Central memory CD8-positive, alpha-beta T cell (primary cell): ENCODE results near the gene MYNN.

Experiments used
- ATAC-seq: fragments of 150-1000 bp; cut with Tn5 transposase; replicated peaks from 2 replicates; pipeline ENCODE4 v1.10.0; 2022; ENCODE audit warnings: mild to moderate bottlenecking, moderate FRiP score, moderate number of reproducible peaks; ENCODE audit not compliant: poor library complexity, severe bottlenecking; ENCODE audit errors: extremely low read depth
- DNase-seq, 2 donors: peaks; one replicate each; pipeline ENCODE4 v3.0.0; 2021; ENCODE audit warnings: low spot score in 2 of 2
- H3K27ac Mint-ChIP-seq: one replicate; pipeline ENCODE4 v1.8.0; 2022; ENCODE audit warnings: low read depth, mild to moderate bottlenecking, moderate library complexity, mixed read lengths
- H3K27me3 Mint-ChIP-seq: one replicate; pipeline ENCODE4 v1.8.0; 2022; ENCODE audit warnings: mixed read lengths
- H3K36me3 Mint-ChIP-seq: one replicate; pipeline ENCODE4 v1.8.0; 2022; ENCODE audit warnings: mild to moderate bottlenecking, moderate library complexity, mixed read lengths; ENCODE audit not compliant: insufficient read depth
- H3K4me1 Mint-ChIP-seq: one replicate; pipeline ENCODE4 v1.8.0; 2022; ENCODE audit warnings: mixed read lengths
- H3K4me3 Mint-ChIP-seq: one replicate; pipeline ENCODE4 v1.8.0; 2022; ENCODE audit warnings: mild to moderate bottlenecking, moderate library complexity, mixed read lengths
- H3K9me3 Mint-ChIP-seq: one replicate; pipeline ENCODE4 v1.8.0; 2022; ENCODE audit warnings: mixed read lengths

MYNN gene

GRCh38 chr3:169818316-169818715, 45.1 kb downstream of the MYNN start:
- ATAC-seq = no peak
- Mint-ChIP-seq H3K36me3 (peaks cover 4% of the 10 kb centered on the region), H3K27ac (no peak overlapping the region), H3K4me3 (no peak overlapping the region), H3K4me1 (peaks cover 12% of the 10 kb centered on the region), H3K27me3 (peaks cover 67% of the 10 kb centered on the region), H3K9me3 (peaks cover 5% of the 10 kb centered on the region)
- no peak for DNase-seq

GRCh38 chr3:169822091-169822490, 48.9 kb downstream of the MYNN start:
- H3K27me3 Mint-ChIP-seq = peaks cover 70% of the 10 kb centered on the region
- peaks cover 2% of the 10 kb centered on the region for H3K36me3 Mint-ChIP-seq
- H3K9me3 Mint-ChIP-seq = no peaks in the 10 kb centered on the region
- no peak for DNase-seq
- H3K27ac Mint-ChIP-seq = no peak overlapping the region
- H3K4me1 Mint-ChIP-seq = no peaks in the 10 kb centered on the region
- ATAC-seq = no peak
- no peak overlapping the region for H3K4me3 Mint-ChIP-seq

- no peaks in the 10 kb centered on the region for H3K9me3 Mint-ChIP-seq
- no peak for ATAC-seq
- DNase-seq = no peak
- H3K4me3 Mint-ChIP-seq = no peak overlapping the region
- no peaks in the 10 kb centered on the region for H3K4me1 Mint-ChIP-seq
- no peak overlapping the region for H3K27ac Mint-ChIP-seq
- H3K27me3 Mint-ChIP-seq = peaks cover 66% of the 10 kb centered on the region
- H3K36me3 Mint-ChIP-seq = peaks cover 2% of the 10 kb centered on the region
Measured at GRCh38 chr3:169822540-169822939, 49.3 kb downstream of the MYNN start.

- no peak for DNase-seq
Measured at GRCh38 chr3:169822983-169823382, 49.8 kb downstream of the MYNN start.

GRCh38 chr3:169825316-169825715, 52.1 kb downstream of the MYNN start:
- peaks cover 2% of the 10 kb centered on the region for H3K36me3 Mint-ChIP-seq
- DNase-seq (no peak), ATAC-seq (no peak)
- H3K4me3 Mint-ChIP-seq = no peak overlapping the region
- no peaks in the 10 kb centered on the region for H3K9me3 Mint-ChIP-seq
- no peak overlapping the region for H3K27ac Mint-ChIP-seq
- H3K27me3 Mint-ChIP-seq = peaks cover 39% of the 10 kb centered on the region
- H3K4me1 Mint-ChIP-seq = no peaks in the 10 kb centered on the region

More at GRCh38 chr3:169822983-169823382, 49.8 kb downstream of the MYNN start:
- ATAC-seq = no peak
- H3K9me3 Mint-ChIP-seq = no peaks in the 10 kb centered on the region
- no peaks in the 10 kb centered on the region for H3K4me1 Mint-ChIP-seq
- H3K27ac Mint-ChIP-seq = no peak overlapping the region
- H3K36me3 Mint-ChIP-seq = peaks cover 2% of the 10 kb centered on the region
- H3K4me3 Mint-ChIP-seq = no peak overlapping the region
- H3K27me3 Mint-ChIP-seq = peaks cover 62% of the 10 kb centered on the region

GRCh38 chr3:169827712-169828111, 54.5 kb downstream of the MYNN start:
- H3K4me1 Mint-ChIP-seq = no peaks in the 10 kb centered on the region
- H3K36me3 Mint-ChIP-seq = peaks cover 2% of the 10 kb centered on the region
- no peak for ATAC-seq

GRCh38 chr3:169835533-169835932, 62.3 kb downstream of the MYNN start:
- no peaks in the 10 kb centered on the region for H3K36me3 Mint-ChIP-seq
- no peaks in the 10 kb centered on the region for H3K9me3 Mint-ChIP-seq
- H3K4me3 Mint-ChIP-seq = no peak overlapping the region
- no peaks in the 10 kb centered on the region for H3K4me1 Mint-ChIP-seq
- ATAC-seq (no peak), DNase-seq (no peak)
- H3K27me3 Mint-ChIP-seq = peaks cover 34% of the 10 kb centered on the region
- no peak overlapping the region for H3K27ac Mint-ChIP-seq

More at GRCh38 chr3:169827712-169828111, 54.5 kb downstream of the MYNN start:
- no peak for DNase-seq
- H3K9me3 Mint-ChIP-seq = no peaks in the 10 kb centered on the region
- H3K27ac Mint-ChIP-seq = no peak overlapping the region
- no peak overlapping the region for H3K4me3 Mint-ChIP-seq
- peaks cover 15% of the 10 kb centered on the region for H3K27me3 Mint-ChIP-seq

GRCh38 chr3:169836078-169836941, 63.1 kb downstream of the MYNN start:
- no peak for ATAC-seq

GRCh38 chr3:169836942-169837275, 63.7 kb downstream of the MYNN start:
- Mint-ChIP-seq H3K4me3 (no peak overlapping the region), H3K27me3 (peaks cover 46% of the 10 kb centered on the region), H3K4me1 (no peaks in the 10 kb centered on the region), H3K9me3 (no peaks in the 10 kb centered on the region), H3K27ac (no peak overlapping the region), H3K36me3 (no peaks in the 10 kb centered on the region)
- no peak for DNase-seq
- ATAC-seq = no peak

More at GRCh38 chr3:169836078-169836941, 63.1 kb downstream of the MYNN start:
- no peak for DNase-seq
- Mint-ChIP-seq H3K36me3 (no peaks in the 10 kb centered on the region), H3K4me3 (no peak overlapping the region), H3K27ac (no peak overlapping the region), H3K4me1 (no peaks in the 10 kb centered on the region), H3K9me3 (no peaks in the 10 kb centered on the region), H3K27me3 (peaks cover 42% of the 10 kb centered on the region)

GRCh38 chr3:169838511-169839030, 65.4 kb downstream of the MYNN start:
- Mint-ChIP-seq H3K4me1 (no peaks in the 10 kb centered on the region), H3K9me3 (no peaks in the 10 kb centered on the region)

More at GRCh38 chr3:169838511-169839030, 65.4 kb downstream of the MYNN start:
- Mint-ChIP-seq H3K27ac (no peak overlapping the region), H3K4me3 (no peak overlapping the region), H3K27me3 (peaks cover 58% of the 10 kb centered on the region), H3K36me3 (no peaks in the 10 kb centered on the region)
- no peak for ATAC-seq
- DNase-seq = no peak
